T-helper 2 cell treated with Interferon-gamma antibody and Interleukin-4, amounts not matched to agents 100 ng/mL and 5 ng/mL, for 36 hours (primary cell): ENCODE data around the gene FRY. TPM values are rescaled to one million over a fixed set of nuclear protein-coding genes. Genes with fewer than 3 reads are reported as not detected.

Experiments
- intact Hi-C: fragments of 100-400 bp; cut with micrococcal nuclease; formaldehyde crosslinking; loops from one replicate; pipeline ENCODE4 v1.15.1; 2023
- total RNA-seq: library from RNA; stranded (reverse); gene quantifications from 2 replicates; pipeline ENCODE4 v1.2.3, GENCODE V29; 2022

FRY gene
- total RNA-seq, 1 donor from 2014 or later, result 19.2 TPM

DNA sequence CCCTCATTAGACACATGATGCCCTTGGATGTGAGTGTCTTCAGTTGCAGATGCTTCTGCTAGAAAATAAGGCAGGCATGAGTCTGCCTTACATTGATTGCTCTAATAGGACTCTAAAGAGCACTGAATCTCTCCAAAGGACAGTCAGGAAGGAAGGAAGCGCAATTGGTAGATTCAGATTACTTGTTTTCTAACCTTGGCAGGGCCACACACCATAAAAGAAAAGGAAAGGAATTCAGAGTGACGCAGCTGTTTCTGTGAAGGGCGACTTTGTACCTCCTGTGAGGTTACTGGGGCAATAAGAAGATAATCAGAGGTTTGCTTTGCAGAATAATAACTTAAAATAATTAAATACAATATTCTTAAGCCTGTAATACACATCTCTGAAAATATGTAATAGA lies 48.0 kb downstream of the FRY start:
- intact Hi-C loops, result no loop called here

DNA sequence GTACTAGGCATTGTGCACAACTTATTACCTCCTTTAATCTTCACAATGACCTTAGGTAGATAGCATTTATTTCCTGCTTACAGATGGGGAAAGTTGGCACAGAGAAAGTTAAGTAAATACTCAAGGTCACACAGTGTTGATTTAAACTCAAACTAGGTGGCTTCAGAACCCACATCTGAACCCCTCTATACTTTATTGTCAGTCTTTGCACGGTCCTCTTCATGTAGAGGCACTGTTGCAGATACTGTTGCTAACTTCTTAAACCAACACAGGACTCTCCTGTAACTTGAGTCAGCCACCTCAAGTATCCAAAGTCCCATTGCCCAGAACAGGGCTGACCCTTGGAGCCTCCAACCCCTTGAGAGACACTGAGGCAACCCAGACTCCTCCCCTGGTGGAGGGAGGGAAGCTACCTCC lies 48.8 kb downstream of the FRY start:
- intact Hi-C loops, result no loop called here

DNA sequence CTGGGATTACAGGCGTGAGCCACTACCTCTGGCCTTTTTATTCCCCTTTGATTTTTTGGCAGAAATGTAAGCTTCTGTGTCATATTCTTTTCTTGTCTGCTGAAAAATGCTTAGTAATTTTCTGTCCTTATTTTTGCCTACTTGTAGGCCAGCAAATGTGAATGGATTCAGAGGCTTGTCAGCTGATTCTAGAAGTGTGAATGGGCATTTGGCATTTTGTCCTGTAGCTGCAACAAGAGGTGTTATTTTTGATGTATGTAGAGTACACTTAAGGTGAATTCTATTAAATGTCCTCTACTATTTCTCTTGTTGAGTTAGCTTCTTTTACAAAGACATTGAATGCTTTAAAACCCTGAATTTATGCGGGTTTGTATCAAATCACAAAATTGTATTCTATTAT lies 50.0 kb downstream of the FRY start:
- intact Hi-C loops, result no loop called here

DNA sequence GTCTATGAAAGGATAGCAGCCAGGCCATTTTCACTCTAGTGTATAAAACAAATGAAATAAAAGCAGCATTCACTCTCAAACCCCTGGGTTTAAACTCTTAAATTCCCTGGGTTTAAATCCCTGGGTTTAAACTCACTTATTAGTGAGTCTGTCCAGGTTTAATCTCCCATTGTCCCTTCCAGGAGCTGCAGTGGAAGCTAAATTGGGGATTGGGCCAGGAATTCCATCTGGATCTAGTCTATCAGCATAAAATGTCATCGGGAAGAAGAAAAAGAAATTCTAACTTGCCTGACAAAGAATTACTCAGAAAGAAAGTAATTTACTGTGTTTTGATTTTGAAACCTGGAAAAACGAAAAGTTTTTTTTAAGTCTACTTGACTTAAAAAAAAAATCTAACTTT lies 54.8 kb downstream of the FRY start:
- intact Hi-C loops, result no loop called here

DNA sequence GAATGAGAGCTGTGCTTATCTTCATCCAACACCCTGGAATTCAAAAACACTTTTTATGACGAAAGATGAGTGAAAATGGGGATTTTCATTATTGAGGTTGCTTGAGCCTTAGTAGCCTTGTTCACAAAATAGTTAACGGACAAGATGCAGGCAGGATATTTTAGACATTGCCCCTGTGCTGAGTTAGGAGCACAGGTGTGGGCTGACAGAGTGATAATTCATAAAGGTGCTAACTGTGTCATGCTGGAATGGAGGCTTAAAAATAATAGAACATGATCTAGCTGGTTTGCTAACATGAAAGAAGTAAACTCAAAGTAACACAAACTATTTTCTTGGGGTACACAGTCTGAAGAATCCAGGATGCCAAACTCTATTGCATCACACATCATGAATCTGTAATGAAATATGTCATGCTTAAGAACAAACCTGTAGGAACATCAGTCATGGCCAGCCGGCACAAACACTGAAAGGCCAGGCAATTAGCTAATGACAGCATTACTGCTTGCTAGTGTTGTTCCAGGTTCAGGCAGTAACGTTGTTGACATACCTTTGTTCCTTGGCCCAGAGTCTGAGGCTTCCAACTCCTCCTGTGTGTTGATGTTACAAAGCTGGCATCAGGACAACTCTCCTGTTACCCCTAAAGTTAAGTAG lies 55.3 kb downstream of the FRY start:
- intact Hi-C loops, result no loop called here

DNA sequence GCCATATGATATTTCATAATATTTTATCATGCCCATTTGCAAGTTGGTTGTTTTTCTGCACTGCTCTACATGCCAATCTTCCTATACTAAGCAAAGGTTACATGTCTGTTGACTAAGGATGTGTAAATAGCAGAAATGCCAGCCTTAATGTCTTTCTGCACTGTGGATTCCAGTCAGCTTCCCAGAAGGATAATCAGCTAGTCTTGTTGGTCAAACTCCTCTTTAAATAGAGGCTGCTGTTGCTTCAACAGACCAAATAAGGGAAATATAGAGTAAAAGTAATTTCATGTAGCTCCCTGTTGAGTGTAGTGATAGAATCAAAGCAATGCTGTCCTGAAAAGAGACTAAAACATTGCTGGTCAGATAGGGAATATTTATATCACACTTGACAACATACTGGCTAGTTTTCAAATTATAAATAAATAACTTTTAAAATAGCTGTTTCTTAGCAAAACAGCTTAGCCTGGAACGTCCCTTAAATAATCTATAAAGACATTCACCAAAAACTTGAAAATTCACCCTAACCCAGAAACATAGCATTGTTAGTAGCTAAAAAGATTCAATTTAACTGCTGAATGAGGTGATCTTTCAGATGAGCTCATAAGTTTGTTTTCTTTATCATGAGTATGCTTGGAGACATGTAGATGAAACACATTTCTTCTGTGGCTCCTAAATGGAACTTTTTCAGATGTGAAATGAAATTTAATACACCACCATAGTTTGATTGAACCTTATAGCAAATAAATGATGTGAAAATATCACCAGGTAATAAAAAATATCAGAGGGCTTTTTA lies 56.6 kb downstream of the FRY start:
- intact Hi-C loops, result no loop called here

DNA sequence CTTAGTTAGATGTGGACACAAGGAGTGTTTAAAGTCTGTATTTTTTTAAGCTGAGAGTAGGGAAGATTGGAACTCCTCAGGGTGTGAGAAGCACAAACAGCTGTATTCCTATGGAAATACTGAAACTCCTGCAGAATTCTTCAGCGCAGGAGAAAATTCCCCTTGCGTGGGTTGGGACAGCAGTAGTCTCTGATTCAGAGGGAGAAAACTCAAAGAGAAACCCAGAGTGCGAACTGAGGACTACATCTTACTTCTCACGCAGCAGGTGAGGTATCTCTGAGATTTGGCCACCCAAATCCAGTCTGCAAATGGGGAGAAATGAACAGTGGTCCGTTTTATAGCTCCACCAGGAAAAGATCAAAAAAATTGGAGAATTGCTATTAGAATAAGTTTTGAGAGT lies 60.9 kb downstream of the FRY start:
- intact Hi-C loops, result no loop called here

DNA sequence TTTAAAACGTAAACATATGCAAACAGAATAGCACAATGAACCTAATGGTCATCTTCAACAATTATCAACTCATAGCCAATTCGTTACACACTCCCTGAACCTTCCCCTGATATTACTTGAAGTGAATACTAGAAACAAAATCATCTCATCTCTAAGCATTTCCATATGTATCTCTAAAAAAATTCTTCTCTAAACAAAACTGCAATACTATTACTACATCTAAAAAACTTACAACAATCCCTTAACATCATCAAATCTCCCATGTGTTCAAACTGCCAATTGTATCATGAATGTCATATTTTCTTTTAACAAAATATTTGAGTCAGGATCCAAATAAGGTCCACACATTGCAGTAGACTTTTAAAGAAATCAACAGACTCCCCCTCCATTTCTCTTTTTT lies 61.4 kb downstream of the FRY start:
- intact Hi-C loops, result no loop called here

DNA sequence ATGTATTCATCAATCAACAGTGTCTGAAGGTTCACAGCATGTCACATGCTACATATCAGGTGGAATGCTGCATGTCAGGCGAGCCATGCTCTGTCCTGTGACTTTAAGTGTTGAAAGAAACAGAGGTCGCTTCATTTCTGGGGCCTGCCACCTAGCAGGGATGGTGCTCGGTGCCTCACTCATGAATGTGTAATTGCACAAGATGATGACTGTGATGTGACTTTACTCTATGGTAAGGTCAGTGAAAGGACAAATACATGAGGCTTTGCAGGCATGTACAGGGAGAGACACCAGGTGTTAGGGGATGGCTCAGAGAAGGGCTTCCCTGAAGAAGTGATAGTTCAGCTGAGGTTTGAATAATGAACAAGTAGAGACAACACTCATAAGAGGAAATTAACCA lies 66.7 kb downstream of the FRY start:
- intact Hi-C loops, result no loop called here

DNA sequence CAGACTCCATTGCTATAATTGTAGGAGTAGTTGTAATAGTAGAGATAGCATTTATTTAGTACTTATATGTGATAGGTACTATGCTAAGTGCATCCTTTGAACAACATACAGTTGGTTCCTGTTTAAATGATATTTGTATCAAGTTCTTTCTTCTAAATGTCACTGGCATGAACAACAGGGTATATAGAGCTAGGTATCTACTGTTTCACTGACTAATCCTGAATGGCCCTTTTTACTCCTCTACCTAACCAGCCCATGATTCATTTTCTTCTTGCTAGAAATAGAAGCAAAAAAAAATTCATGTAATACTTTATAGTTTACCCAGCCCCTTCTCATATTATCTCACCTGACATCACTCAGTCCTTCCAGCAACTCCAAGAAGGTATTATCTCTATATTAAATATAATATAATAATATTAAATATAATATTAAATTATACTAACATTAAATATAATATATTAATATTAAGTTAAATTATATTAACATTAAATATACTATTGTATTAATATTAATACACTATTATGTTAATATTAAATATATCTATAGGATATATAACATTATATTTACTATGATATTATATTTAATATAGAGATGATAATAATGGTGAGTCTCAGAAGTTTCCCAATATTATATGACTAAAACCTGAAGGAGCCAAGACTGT lies 74.2 kb downstream of the FRY start:
- intact Hi-C loops, result no loop called here

DNA sequence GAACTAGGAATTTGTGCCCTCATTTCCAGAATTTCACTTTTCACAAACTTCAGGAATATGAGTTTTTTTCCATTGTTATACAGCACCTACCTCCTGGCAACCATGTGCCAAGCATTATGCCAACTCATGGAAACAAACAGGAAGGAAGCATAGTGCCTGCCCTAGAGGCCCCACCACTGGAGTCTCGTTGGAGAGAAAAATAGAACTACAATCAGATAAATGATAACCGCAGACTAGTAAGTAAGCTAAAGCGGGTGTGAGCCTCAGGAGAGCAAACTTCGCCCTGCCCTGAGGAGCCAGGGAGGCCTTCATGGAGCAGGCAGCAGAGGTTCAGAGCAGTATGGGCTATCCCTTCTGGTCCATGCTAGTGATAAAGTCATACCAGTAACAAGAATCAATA lies 75.9 kb downstream of the FRY start:
- intact Hi-C loops, result no loop called here

DNA sequence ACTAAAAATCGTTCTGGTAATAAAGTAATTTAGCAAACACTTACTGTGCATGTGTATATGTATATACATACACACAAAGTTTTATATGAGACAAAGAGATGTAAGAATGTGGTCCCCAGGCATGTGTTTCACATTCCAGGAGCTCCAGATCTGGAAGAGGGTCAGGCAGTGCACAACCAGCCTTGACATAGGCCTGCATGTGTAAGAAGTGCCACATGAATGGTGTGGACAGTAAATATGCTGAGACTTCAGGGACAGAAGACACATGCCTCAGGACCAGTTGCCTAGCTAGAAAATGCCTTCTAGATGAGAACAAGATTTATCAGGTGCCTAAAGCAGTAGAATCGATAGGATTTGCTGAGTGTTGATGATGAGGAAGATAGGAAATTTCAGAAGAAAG lies 76.4 kb downstream of the FRY start:
- intact Hi-C loops, result no loop called here

DNA sequence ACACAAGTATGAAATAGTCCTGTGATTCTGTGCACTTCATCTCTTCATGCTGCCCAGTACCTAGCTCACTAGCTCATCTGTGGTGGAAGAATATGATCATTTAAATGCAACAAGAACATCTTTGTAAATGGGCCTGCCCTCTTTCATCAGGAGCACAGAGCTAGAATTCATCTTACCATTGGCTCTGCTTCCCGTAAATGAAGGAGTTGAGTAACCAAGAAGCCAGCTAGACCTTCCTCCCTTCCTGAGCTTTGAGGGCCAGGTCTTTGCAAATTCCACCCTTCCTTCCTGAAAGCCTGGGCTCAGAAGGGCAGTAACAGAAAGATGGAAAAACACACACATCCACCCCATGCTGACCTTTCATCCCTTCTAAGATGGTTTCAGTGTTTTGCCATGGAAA lies 82.0 kb downstream of the FRY start:
- intact Hi-C loops, result loop anchor here (5.0 kb wide), 1 partner anchor 81 kb away; the partner anchor contains the start of gene FRY

DNA sequence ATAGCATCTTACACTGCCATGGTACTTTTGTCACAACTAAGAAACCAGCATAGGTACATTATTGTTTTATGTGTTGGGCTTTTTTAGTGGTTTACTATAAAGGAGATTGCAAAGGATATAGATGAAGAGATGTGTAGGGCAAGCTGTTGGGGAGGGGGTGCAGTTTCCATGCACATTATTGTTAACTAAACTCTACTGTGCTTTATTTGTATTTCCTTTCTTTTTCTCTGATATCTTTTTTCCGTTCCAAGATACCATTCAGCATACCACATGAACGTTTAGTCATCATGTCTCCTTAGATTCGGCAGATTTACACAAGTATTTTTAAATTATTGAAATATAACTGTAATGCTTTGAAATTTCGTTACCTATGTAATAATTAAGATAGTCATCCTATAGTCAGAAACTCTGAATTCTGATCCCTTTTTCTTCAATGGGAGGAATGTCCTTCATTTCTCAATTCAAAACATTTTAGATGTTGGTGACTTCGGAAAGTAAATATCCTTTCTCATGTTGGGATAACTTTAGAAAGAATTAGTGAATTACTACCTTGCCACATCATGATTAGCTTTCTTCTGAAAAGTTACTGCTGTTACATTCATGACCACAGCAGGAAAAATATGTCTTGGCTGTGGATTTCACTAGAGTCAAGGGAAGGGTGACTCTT lies 82.8 kb downstream of the FRY start:
- intact Hi-C loops, result loop anchor here (5.0 kb wide), 1 partner anchor 82 kb away; the partner anchor contains the start of gene FRY

DNA sequence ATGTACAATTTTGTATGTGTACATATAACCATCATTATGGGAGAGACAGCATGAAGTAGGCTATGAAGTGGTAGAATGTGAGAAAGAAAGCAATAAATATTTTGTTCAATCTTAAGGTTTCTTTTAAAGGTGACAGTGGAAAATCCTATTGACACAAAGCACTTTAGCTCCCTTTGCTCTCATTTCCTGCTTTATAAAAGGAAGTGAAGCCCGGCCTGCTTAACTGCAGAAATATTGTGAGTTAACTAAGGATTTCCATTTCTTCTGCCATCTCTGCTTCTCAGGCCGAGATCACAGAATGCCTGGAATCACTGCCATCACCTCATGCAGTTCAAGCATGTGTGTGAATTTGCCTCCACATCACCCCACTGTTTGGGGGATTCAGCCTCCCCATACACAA lies 83.5 kb downstream of the FRY start:
- intact Hi-C loops, result no loop called here

DNA sequence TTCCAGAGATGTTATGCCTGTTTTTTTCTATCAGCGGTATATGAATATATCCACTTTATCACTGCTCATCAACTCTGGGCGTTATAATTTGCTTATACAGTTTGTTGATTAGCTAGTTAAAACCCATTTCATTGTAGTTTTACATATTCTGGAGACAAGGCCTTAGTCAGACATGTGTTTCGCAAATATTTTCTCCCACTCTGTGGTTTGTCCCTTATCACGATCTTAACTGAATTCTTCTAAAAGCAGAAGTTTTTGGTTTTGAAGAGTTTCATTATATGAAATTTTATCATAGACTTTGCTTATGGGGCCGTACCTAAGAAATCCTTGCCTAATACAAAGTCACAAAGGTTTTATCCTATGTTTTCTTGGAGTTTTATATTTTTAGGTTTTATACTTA lies 84.6 kb downstream of the FRY start:
- intact Hi-C loops, result no loop called here

DNA sequence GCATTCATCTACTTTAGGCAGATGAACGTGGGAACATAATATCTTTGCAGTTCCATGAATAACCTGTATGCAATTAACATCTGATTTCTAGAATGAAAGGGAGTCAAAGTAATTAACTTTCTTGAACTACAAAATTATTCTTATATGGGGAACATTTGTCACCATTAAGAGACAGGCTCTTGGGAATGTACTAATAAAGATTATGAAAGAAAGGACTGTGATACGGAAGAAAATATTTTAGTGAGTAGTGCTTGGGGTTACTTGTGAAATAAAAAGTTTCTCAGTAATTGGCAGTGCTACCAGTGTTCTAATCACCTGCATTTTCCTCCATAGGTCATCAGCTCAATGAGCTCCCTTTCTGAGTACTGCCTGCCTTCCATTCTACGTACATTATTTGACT lies 85.4 kb downstream of the FRY start:
- intact Hi-C loops, result no loop called here

DNA sequence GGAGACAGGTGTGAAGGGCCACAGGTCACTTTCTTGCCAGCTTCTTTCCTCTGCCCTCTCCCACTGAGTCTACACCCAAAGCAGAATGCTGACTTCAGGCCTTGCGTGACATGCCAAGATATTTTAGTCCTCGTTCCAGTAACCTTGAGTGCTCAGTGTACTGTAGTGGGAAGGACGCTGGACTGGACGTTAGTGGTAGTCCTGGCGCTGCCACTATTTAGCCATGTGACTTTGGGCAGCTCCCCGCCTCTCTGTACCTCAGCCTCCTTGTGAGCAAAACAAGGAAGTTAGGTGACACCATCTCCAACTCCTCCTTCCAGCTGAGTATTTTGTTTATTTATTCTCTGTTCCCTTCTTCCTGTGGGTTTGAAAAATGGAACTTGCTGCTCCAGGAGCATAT lies 86.1 kb downstream of the FRY start:
- intact Hi-C loops, result no loop called here

DNA sequence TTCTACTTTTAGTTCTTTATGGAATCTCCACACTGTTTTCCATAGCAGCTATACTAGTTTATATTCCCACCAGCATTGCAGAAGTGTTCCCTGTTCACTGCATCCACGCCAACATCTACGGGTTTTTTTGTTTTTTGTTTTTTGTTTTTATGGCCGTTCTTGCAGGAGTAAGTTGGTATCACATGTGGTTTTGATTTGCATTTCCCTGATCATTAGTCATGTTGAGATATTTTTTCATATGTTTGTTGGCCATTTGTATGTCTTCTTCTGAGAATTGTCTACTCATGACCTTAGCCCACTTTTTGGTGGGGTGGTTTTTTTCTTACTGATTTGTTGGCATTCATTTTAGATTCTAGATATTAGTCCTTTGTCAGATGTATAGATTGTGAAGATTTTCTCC lies 89.7 kb downstream of the FRY start:
- intact Hi-C loops, result no loop called here

DNA sequence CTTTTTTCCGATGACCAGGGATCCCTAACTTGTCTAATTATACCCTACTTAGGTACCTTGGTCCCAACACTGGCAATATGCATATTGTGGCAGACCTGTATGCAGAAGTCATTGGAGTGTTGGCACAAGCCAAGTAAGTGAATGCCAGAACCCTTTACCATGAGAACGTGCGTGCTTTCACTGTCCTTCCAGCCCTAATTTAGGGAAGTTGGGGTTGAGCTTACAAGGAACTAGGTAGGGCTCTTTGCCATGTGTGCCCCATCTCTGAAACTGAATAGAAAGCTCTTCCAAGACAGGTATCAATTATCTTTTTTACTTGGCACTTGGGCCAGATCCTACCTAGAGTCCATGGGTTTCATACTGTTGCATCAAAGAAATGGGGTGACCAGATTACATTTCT lies 93.2 kb downstream of the FRY start:
- intact Hi-C loops, result no loop called here

DNA sequence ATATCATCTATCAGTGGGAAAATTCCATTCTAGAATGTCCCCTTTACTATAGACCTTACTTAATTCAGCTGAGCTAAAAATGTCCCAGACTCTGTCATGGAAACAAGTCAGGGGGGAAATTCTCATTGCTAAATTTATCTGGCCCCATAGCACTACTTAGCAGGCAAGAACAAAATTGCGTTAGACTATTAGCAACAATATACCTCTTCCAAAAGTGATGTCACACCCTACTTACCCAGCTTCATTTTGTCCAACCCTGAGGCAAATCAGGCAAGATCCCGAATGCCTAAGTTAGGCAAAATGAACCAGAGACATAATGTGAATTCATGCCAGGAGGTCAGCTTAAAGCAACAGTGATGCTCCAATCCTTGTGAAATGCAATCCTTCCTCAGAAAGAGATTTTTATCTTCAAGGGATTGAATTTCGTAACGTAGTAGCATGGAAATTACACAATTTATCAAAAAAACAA lies 93.7 kb downstream of the FRY start:
- intact Hi-C loops, result no loop called here

DNA sequence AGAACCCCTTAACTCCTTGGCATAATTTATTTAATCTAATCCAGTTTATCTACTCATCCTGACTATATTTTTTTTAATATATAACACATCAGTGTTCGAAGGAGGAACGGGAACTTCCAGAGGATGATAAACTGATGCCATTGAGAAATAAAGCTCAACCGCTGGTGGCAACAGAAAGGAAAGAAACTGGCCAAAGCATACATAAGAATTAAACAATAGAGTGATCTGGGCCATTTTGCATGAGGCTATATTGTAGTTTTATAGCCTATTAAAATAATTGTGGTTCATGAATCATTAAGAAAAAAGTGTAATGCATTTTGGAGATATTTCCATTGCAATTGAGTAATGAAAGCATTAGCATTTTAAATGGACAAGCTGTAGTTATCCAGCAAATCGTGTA lies 94.2 kb downstream of the FRY start:
- intact Hi-C loops, result no loop called here
